ENCODE results near the gene USP48. TPM values are rescaled to one million over a fixed set of nuclear protein-coding genes. Genes with fewer than 3 reads are reported as not detected.

USP48 gene
- total RNA-seq, 1 donor from 2014 or later = 78.7 TPM

GRCh38 chr1:21670956-21671902 lies 111.7 kb downstream of the USP48 start:
- no peak for DNase-seq
- peaks cover 6% of the 10 kb centered on the region for H3K27me3 Mint-ChIP-seq (ENCODE audit: unreplicated experiment)
- peaks cover 14% of the 10 kb centered on the region for H3K4me1 Mint-ChIP-seq (ENCODE audit: low read depth, unreplicated experiment)
- no peak overlapping the region for H3K4me3 Mint-ChIP-seq (ENCODE audit: unreplicated experiment)
- TF ChIP-seq, protein P1, sequence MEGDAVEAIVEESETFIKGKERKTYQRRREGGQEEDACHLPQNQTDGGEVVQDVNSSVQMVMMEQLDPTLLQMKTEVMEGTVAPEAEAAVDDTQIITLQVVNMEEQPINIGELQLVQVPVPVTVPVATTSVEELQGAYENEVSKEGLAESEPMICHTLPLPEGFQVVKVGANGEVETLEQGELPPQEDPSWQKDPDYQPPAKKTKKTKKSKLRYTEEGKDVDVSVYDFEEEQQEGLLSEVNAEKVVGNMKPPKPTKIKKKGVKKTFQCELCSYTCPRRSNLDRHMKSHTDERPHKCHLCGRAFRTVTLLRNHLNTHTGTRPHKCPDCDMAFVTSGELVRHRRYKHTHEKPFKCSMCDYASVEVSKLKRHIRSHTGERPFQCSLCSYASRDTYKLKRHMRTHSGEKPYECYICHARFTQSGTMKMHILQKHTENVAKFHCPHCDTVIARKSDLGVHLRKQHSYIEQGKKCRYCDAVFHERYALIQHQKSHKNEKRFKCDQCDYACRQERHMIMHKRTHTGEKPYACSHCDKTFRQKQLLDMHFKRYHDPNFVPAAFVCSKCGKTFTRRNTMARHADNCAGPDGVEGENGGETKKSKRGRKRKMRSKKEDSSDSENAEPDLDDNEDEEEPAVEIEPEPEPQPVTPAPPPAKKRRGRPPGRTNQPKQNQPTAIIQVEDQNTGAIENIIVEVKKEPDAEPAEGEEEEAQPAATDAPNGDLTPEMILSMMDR (IDR thresholded peaks at IDR 0.05; ENCODE audit: partially characterized antibody, unreplicated experiment) = no peak
- no peaks in the 10 kb centered on the region for H3K36me3 Mint-ChIP-seq (ENCODE audit: unreplicated experiment)
- H3K27ac Mint-ChIP-seq (ENCODE audit: unreplicated experiment) = no peak overlapping the region
- H3K9me3 Mint-ChIP-seq (ENCODE audit: unreplicated experiment) = peaks cover 9% of the 10 kb centered on the region

DNA sequence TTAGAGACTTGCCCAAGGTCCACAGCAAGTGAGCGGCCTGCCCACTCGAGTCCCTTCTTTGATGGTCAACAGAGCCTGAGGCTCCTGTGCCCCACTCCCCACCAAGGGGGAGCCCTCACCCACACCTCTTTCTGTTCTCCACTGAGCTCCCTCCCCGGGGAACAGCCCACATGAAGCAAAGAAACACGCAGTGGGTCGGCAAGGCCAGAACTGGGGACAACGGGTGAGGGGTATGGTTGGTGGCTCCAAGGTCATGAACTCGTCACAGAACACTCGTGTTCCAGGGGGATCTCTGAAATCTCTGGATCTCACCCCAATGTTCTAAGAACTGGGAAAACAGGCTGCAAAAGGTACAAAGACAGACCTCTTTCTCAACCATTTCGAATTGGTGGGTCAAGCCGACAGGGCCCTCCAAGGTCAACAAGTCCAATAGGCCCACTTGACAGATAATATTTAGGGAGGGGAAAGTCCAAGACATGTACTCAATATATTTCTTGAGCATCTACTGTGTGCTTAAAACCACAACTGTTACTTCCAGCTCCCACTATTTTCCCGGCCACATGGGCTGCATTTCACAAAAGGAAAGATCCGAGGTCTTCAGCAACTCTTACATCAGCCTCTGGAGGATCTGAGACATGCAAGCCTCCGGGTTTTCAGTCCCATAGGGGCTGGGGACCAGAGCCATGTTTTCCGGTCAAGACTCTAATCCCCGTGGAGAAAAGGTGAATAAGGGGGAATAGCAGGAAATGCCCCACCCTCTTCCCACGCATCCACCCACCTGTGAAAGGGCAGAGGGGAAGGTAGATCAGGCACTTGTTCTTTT lies 112.7 kb downstream of the USP48 start:
- H3K9me3 Mint-ChIP-seq (ENCODE audit: unreplicated experiment) = peaks cover 10% of the 10 kb centered on the region
- H3K36me3 Mint-ChIP-seq (ENCODE audit: unreplicated experiment) = no peaks in the 10 kb centered on the region
- H3K4me1 Mint-ChIP-seq (ENCODE audit: low read depth, unreplicated experiment) = peaks cover 14% of the 10 kb centered on the region
- H3K27me3 Mint-ChIP-seq (ENCODE audit: unreplicated experiment) = peaks cover 6% of the 10 kb centered on the region
- no peak overlapping the region for H3K4me3 Mint-ChIP-seq (ENCODE audit: unreplicated experiment)
- TF ChIP-seq, protein P1 (IDR thresholded peaks at IDR 0.05; ENCODE audit: partially characterized antibody, unreplicated experiment) = no peak
- no peak for DNase-seq
- no peak overlapping the region for H3K27ac Mint-ChIP-seq (ENCODE audit: unreplicated experiment)

DNA sequence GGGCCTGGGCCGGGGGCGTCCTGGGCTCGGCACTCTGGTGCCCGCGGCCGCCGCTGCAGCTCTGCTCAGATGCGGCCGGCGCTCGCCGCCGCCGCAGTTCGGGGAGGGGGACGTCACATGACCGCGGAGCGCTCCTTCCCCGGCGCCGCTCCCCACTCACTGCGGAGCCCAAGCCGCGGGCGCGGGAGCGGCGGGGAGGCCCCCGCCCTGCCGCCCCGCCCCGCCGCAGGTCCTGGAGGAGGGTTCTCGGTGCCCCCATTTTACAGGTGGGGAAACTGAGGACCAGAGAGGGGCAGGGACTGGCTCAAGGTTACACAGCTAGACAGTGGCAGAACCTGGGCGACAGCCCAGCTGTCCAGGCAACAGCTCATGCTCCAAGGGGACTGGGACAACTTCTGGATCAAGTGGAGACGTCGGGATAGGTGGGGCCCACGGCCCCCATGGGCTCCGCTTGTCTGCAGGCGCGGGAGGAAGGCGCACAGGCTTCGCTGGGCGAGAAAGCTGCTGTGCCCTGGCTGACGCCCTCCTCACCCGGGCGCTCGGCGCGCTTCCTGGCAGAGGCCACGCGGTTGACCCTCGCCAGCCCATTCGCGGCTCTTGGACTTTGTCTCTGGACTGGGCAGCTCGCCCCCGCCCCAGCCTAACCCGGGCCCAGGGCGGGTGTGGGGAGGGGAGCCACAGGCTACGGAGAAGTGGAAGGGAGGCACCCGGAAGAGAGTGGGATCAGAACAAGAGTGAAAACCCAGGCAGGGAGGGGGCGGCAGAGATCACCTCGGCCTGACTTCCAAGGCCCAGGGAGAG lies 113.5 kb downstream of the USP48 start, which contains the start of gene RAP1GAP:
Gene RAP1GAP, minus strand, starts transcription at position 100 of the 801 bp plus-strand sequence. CDS start 49,325 bp downstream, outside the sequence.
- Mint-ChIP-seq H3K4me3 (ENCODE audit: unreplicated experiment) (peak within 1 kb of the TSS; percentile 65), H3K27me3 (ENCODE audit: unreplicated experiment) (peaks cover 8% of the 10 kb centered on the region), H3K9me3 (ENCODE audit: unreplicated experiment) (peaks cover 10% of the 10 kb centered on the region), H3K4me1 (ENCODE audit: low read depth, unreplicated experiment) (peaks cover 14% of the 10 kb centered on the region), H3K36me3 (ENCODE audit: unreplicated experiment) (no peaks in the 10 kb centered on the region), H3K27ac (ENCODE audit: unreplicated experiment) (no peak within 1 kb of the TSS)
- TF ChIP-seq, protein P1 (IDR thresholded peaks at IDR 0.05; ENCODE audit: partially characterized antibody, unreplicated experiment) = no peak
- peak; percentile 43 for DNase-seq

- Mint-ChIP-seq H3K9me3 (ENCODE audit: unreplicated experiment) (peaks cover 10% of the 10 kb centered on the region), H3K27me3 (ENCODE audit: unreplicated experiment) (peaks cover 10% of the 10 kb centered on the region), H3K4me3 (ENCODE audit: unreplicated experiment) (no peak overlapping the region), H3K36me3 (ENCODE audit: unreplicated experiment) (no peaks in the 10 kb centered on the region), H3K27ac (ENCODE audit: unreplicated experiment) (no peak overlapping the region), H3K4me1 (ENCODE audit: low read depth, unreplicated experiment) (peaks cover 17% of the 10 kb centered on the region)
- DNase-seq = peak; percentile 47
- TF ChIP-seq, protein P1 (IDR thresholded peaks at IDR 0.05; ENCODE audit: partially characterized antibody, unreplicated experiment) = no peak
Measured at GRCh38 chr1:21668951-21669257, 114.0 kb downstream of the USP48 start.
